Endothelial cell of umbilical vein (primary cell): ENCODE results near the gene MAT2A. TPM values are rescaled to one million over a fixed set of nuclear protein-coding genes. Genes with fewer than 3 reads are reported as not detected.

Experiments
- BruUV-seq: library from RNA; stranded (reverse); fragments of 400-500 nt; replicated peaks from 2 replicates; lab custom pipeline; 2021; lab: Mats Ljungman, UMichigan
- CTCF ChIA-PET: fragments of 300-600, 350-600 bp; sonication (Branson Sonifier 250); formaldehyde crosslinking; loops from one replicate; lab custom pipeline; 2021; ENCODE audit warnings: antibody characterized with exemption, inconsistent platforms; lab: Charles Lee
- POLR2A ChIA-PET: fragments of 300-600, 350-600 bp; sonication (Branson Sonifier 250); formaldehyde crosslinking; loops from one replicate; lab custom pipeline; 2021; ENCODE audit warnings: antibody characterized with exemption, inconsistent platforms; lab: Charles Lee
- DNase-seq: peaks from one replicate; pipeline ENCODE4 v3.0.0-alpha.2; 2011; ENCODE audit warnings: low read depth, low spot score
- FAIRE-seq: peaks from 2 replicates; lab custom pipeline; 2011; peaks lifted over from hg19 to GRCh38; lab: Jason Lieb, UNC
- H2AFZ ChIP-seq: 2 replicates; pipeline ENCODE4 v1.6.0; 2012; ENCODE audit warnings: low read depth, low read length, control low read depth, inconsistent platforms
- H3K27ac ChIP-seq: 2 replicates; pipeline ENCODE4 v1.5.1; 2011; ENCODE audit warnings: low read depth, mild to moderate bottlenecking, control low read depth, low read length, moderate library complexity; ENCODE audit not compliant: insufficient read depth
- H3K27me3 ChIP-seq, 2 experiments: 2 replicates each; pipeline versions ENCODE4 v1.6.0 to v1.6.1; 2011; ENCODE audit warnings: low read length in 2 of 2, mixed read lengths in 1 of 2; ENCODE audit not compliant: control insufficient read depth in 2 of 2, insufficient read depth in 2 of 2
- H3K36me3 ChIP-seq, 2 experiments: 2 replicates in 1 of 2; 3 replicates in 1 of 2; pipeline ENCODE4 v1.5.1; 2011; ENCODE audit warnings: low read length in 2 of 2, mild to moderate bottlenecking in 1 of 2, moderate library complexity in 1 of 2; ENCODE audit not compliant: control insufficient read depth in 2 of 2, insufficient read depth in 2 of 2; ENCODE audit errors: extremely low read depth in 1 of 2
- H3K4me1 ChIP-seq: 3 replicates; pipeline ENCODE4 v1.5.1; 2011; ENCODE audit warnings: mild to moderate bottlenecking, low read length; ENCODE audit not compliant: control insufficient read depth, insufficient read depth; ENCODE audit errors: extremely low read depth
- H3K4me2 ChIP-seq: 2 replicates; pipeline ENCODE4 v1.6.1; 2011; ENCODE audit warnings: low read length, control low read depth, mixed read lengths; ENCODE audit not compliant: insufficient read depth
- H3K4me3 ChIP-seq, 3 experiments: fragments of 200-600 bp in 1 of 3; sonication (generic), shearing (Covaris generic) in 1 of 3; replicated peaks in 1 of 3; 2 replicates each; pipeline ENCODE4 v1.5.1; 2011 to 2016; ENCODE audit warnings: control low read depth in 3 of 3, low read length in 3 of 3, mild to moderate bottlenecking in 2 of 3, inconsistent platforms in 1 of 3, low read depth in 1 of 3, moderate library complexity in 1 of 3; ENCODE audit not compliant: insufficient read depth in 1 of 3
- H3K79me2 ChIP-seq: 2 replicates; pipeline ENCODE4 v1.6.0; 2012; ENCODE audit warnings: low read length, inconsistent platforms; ENCODE audit not compliant: control insufficient read depth, insufficient read depth
- H3K9ac ChIP-seq: replicated peaks from 2 replicates; pipeline ENCODE3; 2011; ENCODE audit warnings: low read length, control low read depth; ENCODE audit not compliant: insufficient read depth; ENCODE audit errors: extremely low read depth
- H3K9me1 ChIP-seq: replicated peaks from 3 replicates; pipeline ENCODE4 v1.6.0; 2011; ENCODE audit warnings: mild to moderate bottlenecking, low read length; ENCODE audit not compliant: control insufficient read depth, insufficient read depth; ENCODE audit errors: extremely low read depth
- H3K9me3 ChIP-seq: replicated peaks from 2 replicates; pipeline ENCODE4 v1.5.1; 2012; ENCODE audit warnings: low read length, inconsistent platforms; ENCODE audit not compliant: control insufficient read depth, insufficient read depth
- H4K20me1 ChIP-seq: replicated peaks from 2 replicates; pipeline ENCODE3; 2011; ENCODE audit warnings: mild to moderate bottlenecking, low read length; ENCODE audit not compliant: control insufficient read depth, insufficient read depth; ENCODE audit errors: extremely low read depth
- EZH2 ChIP-seq: IDR thresholded peaks from 2 replicates; pipeline ENCODE4 v1.6.1; 2012; ENCODE audit warnings: borderline replicate concordance, low read depth, mild to moderate bottlenecking, moderate library complexity, low read length, inconsistent platforms; ENCODE audit not compliant: severe bottlenecking
- FOS ChIP-seq: IDR thresholded peaks from 2 replicates; pipeline ENCODE4 v1.6.1; 2011; ENCODE audit warnings: mild to moderate bottlenecking, low read length, moderate library complexity, borderline replicate concordance; ENCODE audit not compliant: insufficient read depth
- GATA2 ChIP-seq: IDR thresholded peaks from 2 replicates; pipeline ENCODE4 v1.7.0; 2011; ENCODE audit warnings: low read depth, mild to moderate bottlenecking, moderate library complexity, mixed read lengths, low read length; ENCODE audit not compliant: insufficient read length, insufficient read depth
- JUN ChIP-seq: IDR thresholded peaks from 2 replicates; pipeline ENCODE4 v1.6.1; 2011; ENCODE audit warnings: borderline replicate concordance, low read depth; ENCODE audit not compliant: insufficient read length, insufficient read depth
- MAX ChIP-seq: IDR thresholded peaks from 2 replicates; pipeline ENCODE4 v1.6.1; 2011; ENCODE audit not compliant: insufficient read depth, insufficient read length
- MYC ChIP-seq: IDR thresholded peaks from one replicate; pipeline ENCODE4 v1.6.1; 2011; ENCODE audit warnings: mild to moderate bottlenecking, low read depth, low read length
- POLR2A ChIP-seq: IDR thresholded peaks from 2 replicates; pipeline ENCODE4 v1.6.1; 2012; ENCODE audit warnings: low read depth, mild to moderate bottlenecking, control low read depth, low read length
- POLR2AphosphoS5 ChIP-seq: IDR thresholded peaks from 2 replicates; pipeline ENCODE4 v1.6.1; 2012; ENCODE audit warnings: low read depth, mild to moderate bottlenecking, control low read depth, low read length, moderate library complexity; ENCODE audit not compliant: insufficient read depth
- dilution Hi-C: fragments of 300-500 bp; cut with MboI; formaldehyde crosslinking; loops from one replicate; pipeline ENCODE4 v1.15.0; 2019; ENCODE audit warnings: low sequenced_read_pairs; ENCODE audit not compliant: extremely low pct_ligation_motif_present
- intact Hi-C: fragments of 100-400 bp; cut with micrococcal nuclease; formaldehyde crosslinking; loops from one replicate; pipeline ENCODE4 v1.10.0; 2022
- polyA plus RNA-seq, 4 experiments: library from polyadenylated mRNA; depleted of rRNA in 3 of 4; stranded (reverse) in 3 of 4; unstranded in 1 of 4; fragments of >200 nt; gene quantifications; 2 replicates each; pipeline versions ENCODE4 v1.2.1 to v1.2.3, GENCODE V29; 2011 to 2012; ENCODE audit warnings: missing spikeins in 1 of 4
- total RNA-seq: library from RNA; stranded (reverse); gene quantifications from 2 replicates; pipeline ENCODE4 v1.2.3, GENCODE V29; 2021
- TF ChIP-seq, protein P1 (sequence below), 2 donors: IDR thresholded peaks; 1 replicate in 1 of 2; 2 replicates in 1 of 2; pipeline ENCODE4 v1.5.1; 2011; ENCODE audit warnings: low read length in 2 of 2, mild to moderate bottlenecking in 2 of 2, moderate library complexity in 2 of 2, control low read depth in 1 of 2, inconsistent platforms in 1 of 2, low read depth in 1 of 2; ENCODE audit not compliant: insufficient read depth in 1 of 2; ENCODE audit errors: extremely low read depth in 1 of 2

MAT2A gene
- total and polyA plus RNA-seq, 2 donors (not counting 3 experiments of a cell fraction or from before 2014, with no cell fraction given): 172 to 257 TPM

GRCh38 chr2:85541753-85542457 lies 2.9 kb downstream of the MAT2A start:
- H3K9ac ChIP-seq: no peak overlapping the region
- H2AFZ ChIP-seq: no peak overlapping the region
- H3K9me3 ChIP-seq: no peaks in the 10 kb centered on the region
- ChIA-PET CTCF (interaction anchor here (1.6 to 5.1 kb wide), 3 partner anchors 10 to 188 kb away, joined by 3 to 63 read pairs (median 33); partner anchors contain the start of genes ELMOD3, RETSAT and SH2D6), POLR2A (interaction anchor here (4.5 kb wide), 1 partner anchor 8 kb away, joined by 73 read pairs; no protein-coding TSS in a partner anchor)
- DNase-seq (no peak), FAIRE-seq (no peak)
- intact Hi-C loops (no loop called here), dilution Hi-C loops (no loop called here)
- H3K36me3 ChIP-seq: peaks cover 25 to 35% of the 10 kb centered on the region in 2 experiments
- peaks cover 51% of the 10 kb centered on the region for H3K79me2 ChIP-seq
- TF ChIP-seq POLR2AphosphoS5: no peak
- no peak for TF ChIP-seq POLR2A
- TF ChIP-seq FOS: no peak
- no peak for TF ChIP-seq MAX
- TF ChIP-seq, protein P1, sequence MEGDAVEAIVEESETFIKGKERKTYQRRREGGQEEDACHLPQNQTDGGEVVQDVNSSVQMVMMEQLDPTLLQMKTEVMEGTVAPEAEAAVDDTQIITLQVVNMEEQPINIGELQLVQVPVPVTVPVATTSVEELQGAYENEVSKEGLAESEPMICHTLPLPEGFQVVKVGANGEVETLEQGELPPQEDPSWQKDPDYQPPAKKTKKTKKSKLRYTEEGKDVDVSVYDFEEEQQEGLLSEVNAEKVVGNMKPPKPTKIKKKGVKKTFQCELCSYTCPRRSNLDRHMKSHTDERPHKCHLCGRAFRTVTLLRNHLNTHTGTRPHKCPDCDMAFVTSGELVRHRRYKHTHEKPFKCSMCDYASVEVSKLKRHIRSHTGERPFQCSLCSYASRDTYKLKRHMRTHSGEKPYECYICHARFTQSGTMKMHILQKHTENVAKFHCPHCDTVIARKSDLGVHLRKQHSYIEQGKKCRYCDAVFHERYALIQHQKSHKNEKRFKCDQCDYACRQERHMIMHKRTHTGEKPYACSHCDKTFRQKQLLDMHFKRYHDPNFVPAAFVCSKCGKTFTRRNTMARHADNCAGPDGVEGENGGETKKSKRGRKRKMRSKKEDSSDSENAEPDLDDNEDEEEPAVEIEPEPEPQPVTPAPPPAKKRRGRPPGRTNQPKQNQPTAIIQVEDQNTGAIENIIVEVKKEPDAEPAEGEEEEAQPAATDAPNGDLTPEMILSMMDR (IDR thresholded peaks at IDR 0.05; ENCODE audit: extremely low read depth in 1 of 2, insufficient read depth in 1 of 2, low read depth in 1 of 2, low read length in 2 of 2): no peak
- no peak for TF ChIP-seq EZH2
- TF ChIP-seq JUN: no peak
- TF ChIP-seq MYC: no peak
- no peak for TF ChIP-seq GATA2
- H3K4me2 ChIP-seq: peak overlapping the region; percentile 97
- H4K20me1 ChIP-seq: peaks cover 4% of the 10 kb centered on the region
- no peaks in the 10 kb centered on the region for H3K27me3 ChIP-seq
- no TSS peak for BruUV-seq
- peaks cover 37% of the 10 kb centered on the region for H3K4me1 ChIP-seq
- peak overlapping the region in 1 of 3 experiments; percentile 96 for H3K4me3 ChIP-seq
- H3K9me1 ChIP-seq: no peaks in the 10 kb centered on the region
- H3K27ac ChIP-seq: no peak overlapping the region
